Retinal pigment epithelial cell (primary cell): ENCODE data around the gene JAKMIP2.
A peak's percentile ranks its signal among the peaks of the same experiment; 100 is the strongest.
"Not testable (repeated sequence)": the region's sequence is repeated elsewhere in the genome, so short reads cannot be mapped to it uniquely, and the experiment has no call there.

Source experiments
- DNase-seq: peaks from one replicate; pipeline ENCODE4 v3.0.0-alpha.2; 2010; ENCODE audit warnings: low read depth
- H3K4me3 ChIP-seq: 2 replicates; pipeline ENCODE4 v1.5.1; 2011; ENCODE audit warnings: mild to moderate bottlenecking, low read length, control low read depth, moderate library complexity
- TF ChIP-seq, protein P1 (sequence below): conservative IDR thresholded peaks from 2 replicates; pipeline ENCODE4 v1.5.1; 2011; ENCODE audit warnings: low read depth, low read length, control low read depth, inconsistent platforms

Gene JAKMIP2

DNA sequence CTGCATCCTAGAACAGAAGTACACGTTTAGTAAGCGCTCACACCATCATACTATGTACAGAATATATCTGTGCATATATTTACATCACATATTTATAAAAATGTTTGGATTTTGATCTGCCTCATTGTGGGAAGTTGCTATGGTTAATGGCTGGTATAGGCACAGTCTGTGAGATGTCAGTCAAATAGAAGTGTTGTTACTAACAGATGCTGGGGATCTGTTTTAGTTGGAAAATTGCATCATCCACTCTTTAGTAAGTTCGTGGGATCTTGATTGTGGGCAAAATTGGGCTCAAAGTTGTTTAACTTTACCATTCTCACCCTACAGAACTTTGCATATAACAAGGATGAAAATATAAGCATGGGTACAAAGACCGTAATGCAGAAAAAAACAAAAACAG, 196.3 kb downstream of the JAKMIP2 start:
- TF ChIP-seq, protein P1, sequence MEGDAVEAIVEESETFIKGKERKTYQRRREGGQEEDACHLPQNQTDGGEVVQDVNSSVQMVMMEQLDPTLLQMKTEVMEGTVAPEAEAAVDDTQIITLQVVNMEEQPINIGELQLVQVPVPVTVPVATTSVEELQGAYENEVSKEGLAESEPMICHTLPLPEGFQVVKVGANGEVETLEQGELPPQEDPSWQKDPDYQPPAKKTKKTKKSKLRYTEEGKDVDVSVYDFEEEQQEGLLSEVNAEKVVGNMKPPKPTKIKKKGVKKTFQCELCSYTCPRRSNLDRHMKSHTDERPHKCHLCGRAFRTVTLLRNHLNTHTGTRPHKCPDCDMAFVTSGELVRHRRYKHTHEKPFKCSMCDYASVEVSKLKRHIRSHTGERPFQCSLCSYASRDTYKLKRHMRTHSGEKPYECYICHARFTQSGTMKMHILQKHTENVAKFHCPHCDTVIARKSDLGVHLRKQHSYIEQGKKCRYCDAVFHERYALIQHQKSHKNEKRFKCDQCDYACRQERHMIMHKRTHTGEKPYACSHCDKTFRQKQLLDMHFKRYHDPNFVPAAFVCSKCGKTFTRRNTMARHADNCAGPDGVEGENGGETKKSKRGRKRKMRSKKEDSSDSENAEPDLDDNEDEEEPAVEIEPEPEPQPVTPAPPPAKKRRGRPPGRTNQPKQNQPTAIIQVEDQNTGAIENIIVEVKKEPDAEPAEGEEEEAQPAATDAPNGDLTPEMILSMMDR, result no peak
- DNase-seq, result no peak
- no peak overlapping the region for H3K4me3 ChIP-seq

DNA sequence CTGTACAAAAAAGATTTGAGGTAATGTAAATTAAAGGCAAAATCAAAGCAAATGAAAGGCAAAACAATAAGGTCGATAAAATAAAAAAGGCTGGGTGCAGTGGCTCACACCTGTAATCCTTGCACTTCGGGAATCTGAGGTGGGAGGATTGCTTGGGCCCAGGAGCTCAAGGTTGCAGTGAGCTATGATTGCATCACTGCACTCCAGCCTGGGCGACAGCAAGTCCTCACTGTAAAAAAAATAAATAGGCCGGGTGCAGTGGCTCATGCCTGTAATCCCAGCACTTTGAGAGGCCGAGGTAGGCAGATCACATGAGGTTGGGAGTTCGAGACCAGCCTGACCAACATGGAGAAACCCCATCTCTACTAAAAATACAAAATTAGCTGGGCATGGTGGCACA, 200.3 kb downstream of the JAKMIP2 start:
- not testable (repeated sequence) for H3K4me3 ChIP-seq, DNase-seq

GRCh38 chr5:147580418-147580817, 202.1 kb downstream of the JAKMIP2 start:
- not testable (repeated sequence) for DNase-seq, H3K4me3 ChIP-seq

- TF ChIP-seq, protein P1, result peak; percentile 66
- no peak overlapping the region for H3K4me3 ChIP-seq
- DNase-seq, result no peak
Observed at GRCh38 chr5:147578228-147579024, 204.1 kb downstream of the JAKMIP2 start.

DNA sequence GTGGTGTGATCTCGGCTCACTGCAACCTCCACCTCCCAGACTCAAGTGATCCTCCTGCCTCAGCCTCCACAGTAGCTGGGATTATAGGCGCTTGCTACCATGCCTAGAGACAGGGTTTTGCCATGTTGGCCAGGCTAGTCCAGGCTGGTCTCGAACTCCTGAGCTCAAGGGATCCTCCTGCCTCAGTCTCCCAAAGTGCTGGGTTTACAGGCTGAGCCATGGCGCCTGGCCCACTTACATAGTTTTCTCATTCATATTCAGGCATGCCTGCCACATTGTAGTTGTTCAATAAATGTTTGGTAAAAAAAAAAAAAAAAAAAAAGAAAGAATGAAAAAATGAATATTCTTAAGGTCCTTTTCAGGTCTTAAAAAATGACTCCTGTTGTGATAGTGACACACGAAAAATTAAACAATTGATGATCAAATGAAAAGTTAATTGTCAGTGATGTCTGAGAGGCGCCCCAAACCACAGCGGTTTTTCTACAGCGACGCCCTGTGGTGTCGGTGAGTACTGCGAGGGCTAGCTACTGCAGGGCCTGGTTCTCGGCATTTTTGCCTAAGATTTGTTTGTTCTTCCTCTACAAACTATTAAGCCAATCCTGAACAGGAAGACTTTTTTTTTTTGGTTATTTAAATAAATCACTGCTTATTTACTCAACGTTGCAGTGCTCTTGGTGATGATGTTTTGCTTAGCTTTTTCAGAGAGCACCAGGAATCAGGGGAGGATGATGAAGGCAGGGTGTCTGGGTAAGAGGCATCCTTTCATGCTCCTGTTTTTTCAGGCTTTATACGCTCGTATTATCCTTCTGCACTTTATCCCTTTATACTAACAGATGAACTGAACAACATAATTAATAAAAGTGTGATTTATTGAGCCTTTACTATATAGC, 205.6 kb downstream of the JAKMIP2 start:
- no peak for DNase-seq
- TF ChIP-seq, protein P1, result peak; percentile 96
- H3K4me3 ChIP-seq, result no peak overlapping the region

GRCh38 chr5:147575598-147575997, 206.9 kb downstream of the JAKMIP2 start:
- DNase-seq, result no peak
- no peak overlapping the region for H3K4me3 ChIP-seq
- TF ChIP-seq, protein P1, result no peak

DNA sequence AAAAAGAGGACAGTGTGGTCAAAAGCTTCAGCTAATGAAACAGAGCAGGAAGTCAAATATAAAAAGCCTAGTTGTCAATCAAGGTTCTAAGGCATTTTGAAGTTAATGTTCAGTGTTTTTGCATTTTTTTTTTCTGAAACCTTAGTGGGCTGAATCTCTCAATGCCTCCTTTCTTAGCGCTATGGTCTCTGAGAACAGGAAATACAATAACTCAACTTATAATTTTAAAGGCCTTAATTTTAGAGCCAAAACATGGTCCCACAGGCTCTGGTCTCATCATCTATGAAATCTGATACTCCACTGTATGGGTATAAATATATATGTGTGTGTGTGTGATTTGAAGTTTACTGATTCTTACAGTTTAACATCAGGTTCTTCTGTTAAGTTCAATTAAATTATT, 209.3 kb downstream of the JAKMIP2 start:
- no peak overlapping the region for H3K4me3 ChIP-seq
- TF ChIP-seq, protein P1, result no peak
- DNase-seq, result no peak
